Endothelial cell (in vitro differentiated cells): ENCODE data around the gene GALNT10. TPM values are rescaled to one million over a fixed set of nuclear protein-coding genes. Genes with fewer than 3 reads are reported as not detected.

Source experiments
- DNase-seq: peaks from one replicate; pipeline ENCODE4 v3.0.0; 2021; ENCODE audit warnings: low spot score
- H3K27ac Mint-ChIP-seq: one replicate; pipeline ENCODE4 v1.8.0; 2021; ENCODE audit warnings: mixed read lengths, inconsistent platforms; ENCODE audit not compliant: unreplicated experiment
- H3K27me3 Mint-ChIP-seq: one replicate; pipeline ENCODE4 v1.8.0; 2021; ENCODE audit warnings: mild to moderate bottlenecking, moderate library complexity, mixed read lengths, inconsistent platforms; ENCODE audit not compliant: unreplicated experiment
- H3K36me3 Mint-ChIP-seq: one replicate; pipeline ENCODE4 v1.8.0; 2021; ENCODE audit warnings: mild to moderate bottlenecking, low read depth, mixed read lengths, inconsistent platforms; ENCODE audit not compliant: unreplicated experiment
- H3K4me1 Mint-ChIP-seq: one replicate; pipeline ENCODE4 v1.8.0; 2021; ENCODE audit warnings: mild to moderate bottlenecking, mixed read lengths, inconsistent platforms; ENCODE audit not compliant: unreplicated experiment
- H3K4me3 Mint-ChIP-seq: one replicate; pipeline ENCODE4 v1.8.0; 2021; ENCODE audit warnings: mild to moderate bottlenecking, mixed read lengths, inconsistent platforms; ENCODE audit not compliant: unreplicated experiment
- H3K9me3 Mint-ChIP-seq: one replicate; pipeline ENCODE4 v1.8.0; 2021; ENCODE audit warnings: mixed read lengths, inconsistent platforms; ENCODE audit not compliant: unreplicated experiment
- CTCF ChIP-seq: fragments of 200-600 bp; sonication (generic); IDR thresholded peaks from one replicate; pipeline ENCODE4 v1.5.0; 2021; ENCODE audit warnings: antibody characterized with exemption; ENCODE audit not compliant: unreplicated experiment
- total RNA-seq: library from RNA; stranded (reverse); fragmentation: NEBNext Ultra II Directional; extraction: Animal tissue kit (Norgen Biotek cat#: 25700); gene quantifications from one replicate; pipeline ENCODE4 v1.2.1, GENCODE V29; 2021; ENCODE audit not compliant: unreplicated experiment

Gene GALNT10
- total RNA-seq, 1 donor from 2014 or later = 22.5 TPM

DNA sequence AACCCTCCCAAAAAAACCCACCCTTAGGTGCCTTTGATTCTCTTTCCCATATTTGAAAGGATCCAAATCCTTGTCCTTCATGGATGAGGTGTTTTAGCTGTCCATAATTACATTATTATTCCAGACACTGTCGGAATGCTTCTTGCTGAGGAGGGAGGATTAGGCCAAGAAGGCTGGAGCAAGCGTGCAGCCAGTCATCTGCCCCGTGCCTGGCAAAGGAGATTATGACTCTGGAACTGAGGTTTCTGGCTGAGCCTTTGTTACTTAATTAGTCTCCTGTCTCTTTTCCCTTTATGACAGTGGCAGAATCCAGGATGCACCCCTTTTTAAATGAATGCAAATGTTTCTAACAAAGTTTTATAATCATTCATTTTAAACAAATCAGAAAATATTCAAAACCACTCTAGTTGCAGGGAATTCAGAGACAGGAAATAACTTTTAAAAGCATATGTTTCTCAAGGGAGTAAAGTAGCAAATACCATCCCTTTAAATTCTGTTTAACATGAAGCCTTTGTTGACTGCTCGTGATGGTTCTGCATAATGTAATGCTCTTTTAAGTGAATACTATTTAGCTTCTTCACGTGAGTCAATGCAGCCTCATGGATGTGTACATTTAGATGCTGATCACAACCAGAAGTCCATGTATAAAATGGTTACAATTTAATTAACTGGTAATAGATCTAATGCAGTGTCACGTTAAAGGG lies 69.8 kb downstream of the GALNT10 start:
- DNase-seq = no peak
- Mint-ChIP-seq H3K27me3 (peaks cover 2% of the 10 kb centered on the region), H3K9me3 (no peaks in the 10 kb centered on the region), H3K4me1 (peaks cover 9% of the 10 kb centered on the region), H3K36me3 (peaks cover 4% of the 10 kb centered on the region), H3K27ac (no peak overlapping the region), H3K4me3 (no peak overlapping the region)
- TF ChIP-seq CTCF = no peak

DNA sequence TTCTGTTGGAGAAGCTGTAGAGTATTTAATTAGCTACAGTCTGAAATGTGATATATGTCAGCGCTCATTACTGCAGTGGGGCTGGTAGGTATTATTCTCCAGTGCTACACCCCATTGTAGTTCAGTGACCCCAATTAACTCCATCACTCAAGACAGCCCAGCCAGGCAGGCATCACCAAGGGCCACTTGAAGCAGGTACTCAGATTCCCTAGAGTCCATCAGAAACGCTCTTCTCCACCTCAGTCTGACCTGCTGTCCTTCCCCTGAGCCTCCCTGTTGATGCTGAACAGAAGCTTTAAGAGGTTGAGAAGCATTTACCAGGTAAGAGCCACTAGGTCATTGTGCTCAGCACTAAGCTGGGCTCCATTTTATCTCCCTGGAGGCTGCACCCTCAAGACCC lies 71.8 kb downstream of the GALNT10 start:
- no peak overlapping the region for H3K27ac Mint-ChIP-seq
- no peaks in the 10 kb centered on the region for H3K9me3 Mint-ChIP-seq
- peaks cover 12% of the 10 kb centered on the region for H3K4me1 Mint-ChIP-seq

GRCh38 chr5:154264549-154265196 lies 74.1 kb downstream of the GALNT10 start:
- Mint-ChIP-seq H3K4me1 (peaks cover 20% of the 10 kb centered on the region), H3K27ac (no peak overlapping the region), H3K4me3 (no peak overlapping the region), H3K9me3 (no peaks in the 10 kb centered on the region), H3K27me3 (no peaks in the 10 kb centered on the region), H3K36me3 (peaks cover 4% of the 10 kb centered on the region)
- TF ChIP-seq CTCF = no peak
- DNase-seq = no peak

More for the DNA sequence above, 71.8 kb downstream of the GALNT10 start:
- H3K36me3 Mint-ChIP-seq = peaks cover 4% of the 10 kb centered on the region
- H3K27me3 Mint-ChIP-seq = no peaks in the 10 kb centered on the region
- TF ChIP-seq CTCF = no peak
- no peak overlapping the region for H3K4me3 Mint-ChIP-seq
- no peak for DNase-seq

DNA sequence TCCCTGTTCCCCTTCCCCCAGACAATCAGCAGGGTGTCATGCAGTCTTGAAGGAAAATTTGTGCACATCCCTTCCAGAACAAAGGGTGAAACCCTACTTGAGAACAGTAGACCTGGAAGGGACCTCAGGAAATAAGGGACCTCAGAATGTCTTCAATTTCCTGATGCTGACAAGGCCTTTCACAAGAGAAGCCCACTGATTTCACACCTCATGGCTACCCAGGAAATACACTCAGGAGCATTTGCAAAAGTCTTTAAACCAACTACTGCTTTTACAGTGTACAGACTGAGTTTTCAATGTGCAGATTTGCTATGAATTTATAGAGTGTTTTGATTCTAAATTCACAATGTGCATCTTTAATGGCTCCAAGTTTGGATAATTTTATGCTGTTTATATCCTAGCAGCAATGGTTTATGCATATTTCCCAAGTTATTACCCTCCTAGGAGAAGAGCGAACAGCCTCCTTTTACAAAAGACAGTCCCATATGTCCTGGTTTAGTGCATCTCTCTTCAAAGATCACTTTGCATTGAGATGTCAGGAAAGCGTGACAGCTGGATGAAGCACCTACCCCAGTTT lies 74.8 kb downstream of the GALNT10 start:
- DNase-seq = no peak
- Mint-ChIP-seq H3K9me3 (no peaks in the 10 kb centered on the region), H3K27me3 (no peaks in the 10 kb centered on the region), H3K36me3 (peaks cover 4% of the 10 kb centered on the region), H3K4me3 (no peak overlapping the region), H3K27ac (no peak overlapping the region), H3K4me1 (peaks cover 20% of the 10 kb centered on the region)
- TF ChIP-seq CTCF = no peak

DNA sequence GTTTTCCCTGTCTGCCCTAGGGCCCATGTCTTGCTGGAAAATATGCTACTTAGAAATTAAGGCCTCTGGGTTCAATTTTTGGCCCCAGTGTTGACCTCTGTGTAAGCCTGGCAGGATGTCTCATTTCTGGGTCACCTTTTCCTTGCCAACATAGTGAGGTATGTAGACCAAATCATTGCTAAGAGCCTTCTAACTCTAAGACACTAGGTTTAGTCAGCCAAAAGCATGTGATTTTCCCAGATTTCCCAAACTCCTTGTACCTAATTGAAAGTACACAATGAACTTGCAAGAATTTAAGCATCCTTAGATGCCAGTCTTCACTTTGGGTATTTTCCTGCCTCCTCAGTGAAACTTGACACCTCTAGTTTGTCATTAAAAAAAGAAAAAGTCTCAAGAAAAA lies 77.0 kb downstream of the GALNT10 start:
- H3K27me3 Mint-ChIP-seq = no peaks in the 10 kb centered on the region
- no peak for TF ChIP-seq CTCF
- no peak overlapping the region for H3K27ac Mint-ChIP-seq
- H3K36me3 Mint-ChIP-seq = peaks cover 4% of the 10 kb centered on the region
- no peak overlapping the region for H3K4me3 Mint-ChIP-seq
- no peak for DNase-seq
- H3K4me1 Mint-ChIP-seq = peaks cover 23% of the 10 kb centered on the region
- H3K9me3 Mint-ChIP-seq = no peaks in the 10 kb centered on the region
